NCI-H446 treated with DMSO at 0.1 percent for 48 hours (cell line): ENCODE measurements around the gene BBOX1.
"Not testable (repeated sequence)": the region's sequence is repeated elsewhere in the genome, so short reads cannot be mapped to it uniquely, and the experiment has no call there.

Experiments
- DNase-seq: peaks from one replicate; lab custom pipeline; 2025; lab: John Stamatoyannopoulos, UW

BBOX1 gene

DNA sequence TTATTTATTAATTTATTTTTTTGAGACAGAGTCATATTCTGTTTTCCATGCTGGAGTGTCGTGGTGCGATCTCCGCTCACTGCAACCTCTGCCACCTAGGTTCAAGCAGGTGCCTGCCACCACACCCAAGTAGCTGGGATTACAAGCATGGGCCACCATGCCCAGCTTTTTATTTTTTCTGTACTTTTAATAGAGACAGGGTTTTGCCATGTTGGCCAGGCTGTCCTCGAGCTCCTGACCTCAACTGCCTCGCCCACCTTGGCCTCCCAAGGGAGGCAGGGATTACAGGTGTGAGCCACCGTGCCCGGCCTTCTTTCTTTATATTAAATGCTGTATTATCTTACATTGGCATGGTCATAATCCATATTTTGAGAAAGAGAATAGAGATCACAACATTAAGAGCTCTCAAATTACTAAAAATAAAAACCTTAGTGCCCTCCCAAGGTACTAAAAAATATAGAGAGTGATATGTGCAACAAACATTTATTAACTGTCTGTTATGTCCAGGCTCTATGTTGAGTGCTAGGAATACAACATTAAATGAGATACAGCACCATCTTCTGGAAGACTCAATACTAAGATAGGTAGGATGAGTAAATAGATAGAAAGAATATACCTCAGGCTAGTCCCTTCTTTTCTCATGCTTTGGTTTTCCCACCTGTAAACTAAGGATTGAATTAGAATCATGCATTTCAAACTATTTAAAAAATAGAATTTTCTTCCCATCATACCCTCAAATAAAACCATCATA lies 84.1 kb downstream of the BBOX1 start:
- DNase-seq: peak; percentile 31

DNA sequence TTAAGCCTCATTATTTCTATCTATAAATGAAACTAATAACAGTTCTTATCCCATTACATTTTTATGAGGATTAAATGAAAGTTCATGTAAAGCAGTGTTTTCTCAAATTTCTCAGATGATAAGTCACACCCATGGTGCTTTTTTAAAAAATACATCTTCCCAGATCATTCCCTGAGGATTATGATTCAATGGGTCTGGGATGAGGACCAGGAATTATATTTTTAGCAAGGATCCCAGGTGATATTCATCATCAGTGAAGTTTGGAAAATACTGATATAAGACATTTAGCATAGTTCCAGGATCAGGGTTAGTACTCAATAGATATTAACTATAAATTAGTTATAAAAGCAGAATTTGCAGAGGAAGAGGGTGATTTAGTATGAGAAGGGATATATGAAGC lies 89.1 kb downstream of the BBOX1 start:
- DNase-seq: no peak

DNA sequence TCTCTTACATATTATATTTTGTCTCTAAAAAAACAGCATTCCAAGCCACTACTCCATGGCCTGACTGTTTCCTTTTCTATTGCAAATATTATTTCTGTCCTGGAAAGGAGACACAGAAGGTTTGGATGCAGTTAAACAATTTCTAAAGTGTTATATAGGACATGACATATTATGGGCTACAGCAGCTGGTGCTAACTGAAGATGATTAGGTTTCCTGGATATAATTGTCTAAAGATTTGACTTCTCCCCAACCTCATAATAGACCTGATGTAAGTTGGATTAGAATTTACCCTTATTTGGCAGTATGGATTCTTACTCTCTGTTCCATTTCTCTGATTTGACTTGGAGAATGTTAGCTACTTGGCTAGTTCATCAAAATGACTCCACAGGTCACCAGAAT lies 90.2 kb downstream of the BBOX1 start:
- DNase-seq: no peak

DNA sequence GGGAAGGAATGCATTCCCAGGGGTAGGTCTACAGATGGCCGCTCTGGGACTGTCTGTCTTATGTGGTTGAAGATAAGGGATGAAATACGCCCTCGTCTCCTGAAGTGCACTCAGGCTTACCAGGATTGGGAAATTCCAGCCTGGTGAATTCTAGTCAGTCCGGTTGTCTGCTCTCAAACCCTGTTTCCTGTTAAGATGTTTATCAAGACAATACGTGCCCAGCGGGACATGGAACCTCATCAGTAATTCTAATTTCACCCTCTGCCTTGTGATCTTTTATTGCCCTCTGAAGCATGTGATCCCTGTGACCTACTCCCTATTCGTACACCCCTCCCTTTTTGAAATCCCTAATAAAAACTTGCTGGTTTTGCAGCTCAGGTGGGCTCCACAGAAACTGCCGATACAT lies 95.3 kb downstream of the BBOX1 start:
- DNase-seq: not testable (repeated sequence)

DNA sequence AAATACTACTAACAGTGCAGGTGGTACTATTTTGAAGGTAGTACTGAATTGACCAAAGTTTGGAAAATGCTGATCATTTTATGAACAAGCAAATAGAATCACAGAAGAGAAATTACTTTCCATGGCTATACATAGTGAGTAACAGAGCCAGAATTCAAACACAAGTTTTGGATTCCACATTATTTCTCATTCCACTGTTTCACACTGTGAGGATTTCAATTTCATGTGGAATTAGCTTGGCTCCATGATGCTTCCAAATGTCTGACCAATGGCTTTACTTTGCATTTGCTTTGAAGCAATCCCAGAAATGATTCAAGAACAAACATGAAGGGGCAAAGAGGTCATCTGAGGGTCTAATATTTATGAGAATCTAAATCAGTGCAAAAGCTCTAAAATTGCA lies 98.1 kb downstream of the BBOX1 start:
- no peak for DNase-seq

DNA sequence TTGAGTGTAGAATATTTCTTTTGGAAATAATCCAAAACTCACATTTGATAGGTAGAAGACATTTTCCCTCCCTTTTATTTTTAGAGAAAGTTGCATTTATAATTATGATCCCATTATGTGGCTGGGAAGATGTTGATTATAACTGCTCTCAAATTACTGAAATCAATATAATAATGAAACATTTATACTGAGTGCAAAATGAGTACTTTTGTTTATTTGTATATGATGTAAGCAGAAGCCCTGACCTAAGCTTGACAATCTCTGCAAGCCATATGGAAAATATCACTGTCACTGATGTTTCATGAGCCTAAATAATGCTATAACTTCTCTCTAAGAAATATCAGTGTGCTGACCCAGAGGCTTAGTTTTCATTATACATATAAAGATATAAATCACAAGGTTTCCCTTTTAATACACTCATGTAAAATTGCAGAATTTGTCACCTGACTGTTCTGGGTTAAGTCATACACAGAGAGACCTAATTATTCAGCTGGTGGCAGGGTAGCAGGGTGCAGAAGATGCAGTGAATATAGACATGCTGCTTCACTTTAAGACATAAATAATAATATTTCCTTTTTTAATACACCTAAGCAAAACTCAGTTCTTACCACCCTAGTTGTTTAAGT lies 99.2 kb downstream of the BBOX1 start:
- no peak for DNase-seq

DNA sequence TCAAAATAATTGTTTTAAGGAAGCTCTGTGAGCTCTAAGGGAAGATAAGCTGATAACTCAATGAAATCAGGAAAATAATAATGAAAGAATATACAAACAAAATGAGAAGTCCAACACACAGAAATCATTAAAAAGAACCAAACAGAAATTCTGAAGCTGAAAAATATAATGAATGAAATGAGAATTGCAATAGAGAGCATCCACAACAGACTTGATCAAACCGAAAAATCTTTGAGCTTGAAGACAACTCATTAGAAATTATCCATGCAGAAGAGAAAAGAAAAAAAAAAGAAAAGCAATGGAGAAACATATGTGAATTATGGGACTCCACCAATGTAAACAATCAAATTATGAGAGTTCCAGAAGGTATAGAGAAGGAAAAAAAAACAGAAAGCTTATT lies 101.0 kb downstream of the BBOX1 start:
- DNase-seq: no peak

DNA sequence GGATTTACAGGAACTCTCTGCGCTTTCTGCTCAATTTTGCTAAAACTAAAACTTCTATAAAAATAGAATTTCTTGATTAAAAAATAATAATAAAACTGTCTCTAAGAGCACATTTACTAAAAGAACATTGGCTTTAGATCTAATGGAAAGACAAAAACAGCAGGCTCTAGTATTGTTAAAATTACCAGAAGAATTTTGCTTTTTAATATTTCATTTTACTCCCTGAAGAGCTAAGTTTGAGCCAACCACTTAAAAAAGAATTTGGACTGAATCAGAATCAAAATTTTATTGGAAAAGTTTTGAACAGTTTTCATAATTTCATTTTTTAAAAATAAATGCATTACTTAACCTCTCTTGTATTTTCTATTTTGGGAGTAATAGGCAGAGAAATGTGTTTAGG lies 107.3 kb downstream of the BBOX1 start:
- no peak for DNase-seq

DNA sequence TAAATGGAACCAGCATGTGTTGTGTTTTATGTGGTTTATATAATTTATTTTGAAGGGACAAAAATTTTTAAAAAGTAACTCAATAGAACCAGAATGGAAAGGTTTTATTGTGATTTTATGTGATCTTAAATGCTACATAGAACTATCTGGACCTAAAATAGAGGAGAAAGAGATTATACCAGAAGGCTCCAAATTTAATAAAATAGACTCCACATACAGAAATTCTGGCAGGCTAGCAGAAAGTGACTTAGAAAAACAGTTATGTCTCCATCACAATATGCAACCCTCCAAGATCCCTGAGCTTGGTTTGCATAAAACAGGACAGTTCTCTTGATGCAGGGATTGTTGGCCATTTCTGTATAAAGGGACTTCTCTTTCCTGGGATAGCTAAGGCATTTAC lies 107.9 kb downstream of the BBOX1 start:
- DNase-seq: no peak

DNA sequence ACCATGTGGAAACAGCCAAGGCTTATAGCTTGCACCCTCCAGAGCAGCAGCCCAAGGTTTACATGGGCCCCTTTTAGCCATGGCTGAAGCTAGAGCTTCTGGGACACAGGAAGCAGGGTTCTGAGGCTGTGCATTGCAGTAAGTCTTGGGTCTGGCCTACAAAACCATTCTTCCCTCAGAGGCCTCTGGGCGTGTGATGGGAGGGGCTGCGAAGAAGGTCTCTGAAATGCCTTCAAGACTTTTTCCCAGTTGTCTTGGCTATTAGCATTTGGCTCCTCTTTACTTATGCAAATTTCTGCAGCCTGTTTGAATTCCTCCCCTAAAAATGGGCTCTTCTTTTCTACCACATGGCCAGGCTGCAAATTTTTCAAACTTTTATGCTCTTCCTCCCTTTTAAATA lies 109.5 kb downstream of the BBOX1 start:
- DNase-seq: no peak

DNA sequence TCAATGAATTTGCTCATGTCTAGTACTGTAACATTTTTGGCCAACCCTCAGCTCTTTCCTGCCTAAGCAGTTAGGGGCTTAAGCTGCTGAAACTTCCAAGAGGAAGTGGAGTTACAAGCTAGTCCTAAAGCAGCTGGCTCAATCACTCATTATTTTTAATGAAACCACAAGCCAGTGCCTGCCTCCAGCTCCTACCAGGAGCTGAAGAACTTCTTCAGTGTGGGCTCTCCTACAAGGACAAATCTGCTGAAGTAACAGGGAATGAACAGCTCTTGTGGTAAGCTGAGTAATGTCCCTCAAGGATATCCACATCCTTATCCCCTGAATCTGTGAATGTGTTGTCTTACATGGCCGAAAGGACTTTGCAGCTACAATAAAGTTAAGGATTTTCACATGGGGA lies 112.5 kb downstream of the BBOX1 start:
- DNase-seq: no peak

DNA sequence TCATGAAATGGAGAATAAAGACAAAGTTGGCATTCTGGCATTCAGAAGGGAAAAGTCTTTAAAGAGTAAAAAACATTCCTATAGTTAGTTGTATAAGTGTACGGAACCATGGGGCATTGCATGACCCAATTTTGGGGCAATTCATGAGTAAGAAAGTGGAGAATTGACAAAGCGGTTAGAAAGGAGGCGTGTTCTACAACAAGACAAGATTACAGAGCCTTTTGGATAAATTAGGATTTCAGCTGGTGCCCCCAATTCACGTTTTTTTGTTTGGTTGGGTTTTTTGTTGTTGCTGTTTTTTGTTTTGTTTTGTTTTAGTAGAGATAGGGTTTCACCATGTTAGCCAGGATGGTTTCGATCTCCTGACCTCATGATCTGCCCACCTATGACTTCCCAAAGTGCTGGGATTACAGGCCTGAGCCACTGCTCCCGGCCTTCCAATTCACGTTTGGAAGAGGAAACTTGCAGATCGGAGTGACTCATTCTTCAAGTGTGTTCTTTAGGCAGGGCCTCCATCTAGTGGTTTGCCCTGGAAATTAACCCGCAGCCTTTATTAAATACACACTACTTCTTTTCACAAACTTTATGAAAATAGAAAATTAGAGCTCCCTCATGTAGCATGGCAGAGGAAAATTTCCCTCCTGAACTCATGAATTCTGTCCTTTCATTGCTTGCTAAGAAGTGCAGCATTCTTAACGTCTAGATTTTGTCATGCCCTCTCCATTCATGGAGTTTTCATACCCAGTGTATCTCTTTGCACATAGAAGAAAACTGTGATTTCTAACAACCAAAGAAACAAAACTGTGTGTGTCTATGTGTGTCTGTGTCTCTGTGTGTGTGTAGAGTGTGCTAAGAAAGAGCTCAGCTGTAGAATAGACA lies 118.1 kb downstream of the BBOX1 start:
- DNase-seq: peak; percentile 62

DNA sequence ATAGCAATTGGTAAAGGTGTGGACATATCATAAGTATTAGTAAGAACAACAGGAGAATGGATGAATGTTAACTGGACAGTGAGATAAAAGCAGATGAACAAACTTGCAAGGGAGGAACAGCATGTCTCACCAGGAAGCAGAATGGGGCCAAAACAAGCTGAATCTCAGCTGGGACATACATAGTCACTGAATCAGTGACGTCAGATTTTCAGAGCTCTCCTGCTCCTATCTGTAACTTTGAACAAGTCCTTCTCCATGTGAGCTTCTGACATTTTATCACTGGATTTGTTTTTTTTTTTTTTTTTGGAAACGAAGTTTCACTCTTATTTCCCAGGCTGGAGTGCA lies 118.7 kb downstream of the BBOX1 start:
- DNase-seq: no peak

DNA sequence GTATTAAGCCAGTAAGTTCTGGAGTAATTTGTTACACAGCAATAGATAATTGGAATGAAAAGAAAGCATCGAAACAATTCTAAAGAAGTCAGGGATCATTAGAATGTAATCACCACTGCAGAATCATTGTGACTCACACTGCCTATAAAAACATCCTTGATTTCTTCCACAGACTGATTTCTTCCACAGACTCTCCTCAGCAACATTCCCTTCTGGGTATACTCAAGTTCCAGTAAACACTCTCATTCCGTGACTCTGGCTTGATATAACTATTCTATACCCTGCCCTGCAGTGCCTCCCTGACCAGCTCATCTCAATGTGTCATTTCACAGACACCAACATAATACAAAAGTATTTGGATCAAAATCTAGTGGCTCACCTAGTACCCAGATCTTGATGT lies 120.5 kb downstream of the BBOX1 start:
- no peak for DNase-seq

DNA sequence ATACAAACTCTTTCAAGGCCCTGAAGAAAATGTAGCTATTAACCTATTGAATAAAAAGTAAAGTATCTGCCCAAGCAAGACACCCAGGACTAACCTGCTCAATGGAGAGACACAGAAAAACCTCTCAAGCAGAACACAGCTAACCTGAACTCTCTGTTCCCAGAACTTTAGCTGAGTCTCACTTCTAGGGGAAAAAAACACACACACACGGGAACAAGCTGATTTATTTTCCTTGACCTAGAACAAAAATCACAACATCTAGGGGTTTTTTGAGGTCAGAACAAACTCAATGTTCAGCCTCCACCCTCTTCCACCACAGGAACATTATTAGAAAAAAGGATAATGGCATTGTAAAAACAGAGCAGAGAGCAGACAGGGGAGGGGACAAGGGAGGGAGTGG lies 121.6 kb downstream of the BBOX1 start:
- DNase-seq: no peak

DNA sequence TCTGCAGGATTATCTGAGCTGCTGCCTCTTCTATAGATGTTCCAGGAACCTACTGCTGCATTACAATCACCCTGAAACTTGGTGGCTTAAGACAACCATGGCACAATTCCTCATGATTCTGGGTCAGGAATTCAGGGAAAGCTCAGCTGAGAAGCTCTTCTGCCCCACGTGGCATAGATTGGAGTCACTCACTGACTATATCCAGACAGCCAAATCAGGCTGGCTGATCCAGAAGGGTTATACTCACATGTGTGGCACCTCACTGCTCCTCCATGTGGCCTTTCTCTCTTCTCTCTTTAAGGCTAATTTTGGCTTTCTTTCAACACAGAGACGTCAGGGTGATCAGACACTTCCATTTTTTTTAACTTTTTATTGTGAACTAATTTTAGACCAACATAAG lies 125.5 kb downstream of the BBOX1 start:
- no peak for DNase-seq

DNA sequence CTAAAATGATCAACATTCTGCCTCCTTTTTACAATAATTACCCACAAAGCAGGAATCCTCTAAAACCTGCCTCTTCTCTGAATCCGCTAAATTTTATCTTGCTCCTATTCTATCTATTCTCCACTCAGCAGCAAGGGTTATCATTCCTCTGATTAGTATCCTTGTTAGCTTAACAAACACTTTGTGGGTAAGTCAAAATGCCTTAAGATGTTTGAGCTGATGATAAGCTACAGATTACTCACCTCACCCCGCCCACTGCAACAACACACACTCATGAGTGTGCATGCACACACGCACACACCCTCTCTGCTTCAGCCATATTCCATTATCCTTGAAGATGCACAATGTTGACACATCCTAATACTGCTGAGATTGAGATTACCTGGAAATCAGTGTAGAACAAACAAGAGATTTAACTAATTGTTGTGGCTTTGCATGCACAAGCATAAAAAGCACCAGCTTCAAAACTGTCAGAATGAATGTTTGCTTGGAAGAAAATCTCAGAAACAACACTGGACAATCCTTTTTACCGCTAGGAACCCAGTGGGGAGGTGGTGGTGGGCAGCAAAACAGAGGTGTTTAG lies 130.9 kb downstream of the BBOX1 start:
- DNase-seq: no peak

DNA sequence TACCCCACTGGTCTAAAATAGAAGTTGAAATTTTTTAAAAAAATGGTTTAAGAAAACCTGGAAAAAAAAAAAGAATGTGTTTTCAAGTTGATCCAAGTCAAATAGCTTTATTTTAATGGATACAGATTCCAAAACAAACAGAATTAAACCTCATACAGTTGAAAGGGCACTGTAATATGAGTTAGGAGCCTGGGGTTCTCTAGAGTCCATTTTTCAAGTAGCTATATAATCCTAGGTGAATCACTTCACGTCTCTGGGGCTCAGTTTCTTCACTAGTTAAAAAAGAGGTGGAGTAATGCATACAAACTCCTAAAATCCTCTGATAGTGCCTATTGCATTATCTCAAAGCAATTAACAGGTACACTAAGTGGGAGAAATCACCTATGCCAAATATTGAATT lies 132.9 kb downstream of the BBOX1 start:
- no peak for DNase-seq

DNA sequence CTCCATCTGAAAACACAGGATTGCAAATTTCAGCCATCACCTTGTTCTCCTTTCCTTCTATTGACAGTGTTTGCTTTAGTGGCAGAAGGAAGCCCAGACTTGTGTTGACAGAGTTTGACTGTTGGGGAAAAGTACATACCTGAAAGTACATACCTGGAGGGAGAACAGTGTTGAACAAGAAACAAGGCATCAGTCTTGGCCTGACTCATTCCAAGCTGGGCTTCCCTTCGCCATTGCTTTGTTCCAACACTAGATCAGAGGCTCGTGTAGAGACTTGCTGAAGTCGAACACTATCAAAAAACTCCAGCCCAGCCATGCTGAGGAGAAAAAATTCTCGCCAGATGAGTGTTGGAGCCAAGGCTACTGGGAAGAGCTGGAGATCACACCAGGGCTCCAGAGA lies 133.4 kb downstream of the BBOX1 start:
- no peak for DNase-seq

DNA sequence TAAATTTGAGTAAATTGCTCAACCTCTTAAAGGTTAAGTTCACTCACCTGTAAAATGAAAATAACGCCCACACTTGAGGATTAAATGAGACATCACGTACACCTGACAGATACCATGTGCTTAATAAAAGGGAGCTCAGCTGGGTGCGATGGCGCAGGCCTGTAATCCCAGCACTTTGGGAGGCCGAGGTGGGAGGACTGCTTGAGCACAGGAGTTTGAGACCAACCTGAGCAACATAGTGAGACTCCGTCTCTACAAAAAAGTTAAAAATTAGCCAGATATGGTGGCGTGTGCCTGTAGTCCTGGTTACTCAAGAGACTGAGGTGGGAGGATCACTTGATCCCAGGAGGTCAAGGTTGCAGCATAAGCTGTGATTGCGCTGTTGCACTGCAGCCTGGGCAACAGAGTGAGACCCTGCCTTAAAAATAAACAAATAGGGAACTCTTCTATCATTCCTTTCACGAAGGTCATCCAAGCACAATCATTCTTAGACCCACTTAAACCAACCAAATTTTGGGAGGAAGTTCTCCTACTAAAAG lies 134.1 kb downstream of the BBOX1 start:
- no peak for DNase-seq

DNA sequence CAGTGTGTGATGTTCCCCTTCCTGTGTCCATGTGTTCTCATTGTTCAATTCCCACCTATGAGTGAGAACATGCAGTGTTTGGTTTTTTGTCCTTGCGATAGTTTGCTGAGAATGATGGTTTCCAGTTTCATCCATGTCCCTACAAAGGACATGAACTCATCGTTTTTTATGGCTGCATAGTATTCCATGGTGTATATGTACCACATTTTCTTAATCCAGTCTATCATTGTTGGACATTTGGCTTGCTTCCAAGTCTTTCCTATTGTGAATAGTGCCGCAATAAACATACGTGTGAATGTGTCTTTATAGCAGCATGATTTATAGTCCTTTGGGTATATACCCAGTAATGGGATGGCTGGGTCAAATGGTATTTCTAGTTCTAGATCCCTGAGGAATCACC lies 134.9 kb downstream of the BBOX1 start:
- DNase-seq: not testable (repeated sequence)
